ENCODE results near the gene ALPK1.
"Not testable (repeated sequence)": the region's sequence is repeated elsewhere in the genome, so short reads cannot be mapped to it uniquely, and the experiment has no call there.

The ALPK1 gene

DNA sequence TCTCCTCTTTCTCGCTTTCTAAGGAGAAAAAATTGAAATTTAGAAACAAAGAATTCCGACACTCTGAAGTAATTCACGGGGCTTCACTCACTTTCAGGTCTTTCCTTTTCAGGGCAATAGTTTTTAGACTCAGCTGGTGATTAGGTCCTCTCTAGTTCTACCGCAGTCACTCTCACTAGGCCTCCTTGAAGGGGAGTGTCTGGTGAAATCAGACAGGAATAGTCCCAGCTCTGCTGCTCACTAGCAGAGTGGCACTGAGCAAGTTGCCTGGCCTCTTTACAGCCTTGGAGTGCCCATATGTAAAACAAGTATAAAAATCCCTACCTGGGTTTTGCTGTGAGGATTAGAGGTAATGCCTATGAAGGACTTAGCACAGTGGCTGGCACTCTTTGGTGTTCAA, 154.7 kb downstream of the ALPK1 start:
- no peak for DNase-seq (ENCODE audit: low read depth)

DNA sequence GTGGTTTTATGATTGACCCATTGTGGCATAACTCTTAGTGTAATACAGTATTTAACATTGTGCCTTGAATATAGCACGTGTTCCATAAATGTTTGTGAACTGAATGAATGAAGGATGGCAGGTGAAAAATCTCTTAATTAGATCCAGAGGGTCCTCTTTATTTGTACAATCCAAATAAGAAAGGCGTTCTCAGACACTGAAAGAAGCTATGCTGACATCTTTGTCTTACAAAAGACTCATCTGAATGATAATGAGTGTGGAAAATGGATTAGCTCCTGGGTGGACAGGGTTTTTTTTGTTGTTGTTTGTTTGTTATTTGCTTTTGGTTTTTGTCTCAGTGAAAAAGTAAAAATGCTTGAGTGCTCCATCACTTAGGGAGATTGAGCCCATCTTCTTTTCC, 156.2 kb downstream of the ALPK1 start:
- no peak for DNase-seq (ENCODE audit: low read depth)

DNA sequence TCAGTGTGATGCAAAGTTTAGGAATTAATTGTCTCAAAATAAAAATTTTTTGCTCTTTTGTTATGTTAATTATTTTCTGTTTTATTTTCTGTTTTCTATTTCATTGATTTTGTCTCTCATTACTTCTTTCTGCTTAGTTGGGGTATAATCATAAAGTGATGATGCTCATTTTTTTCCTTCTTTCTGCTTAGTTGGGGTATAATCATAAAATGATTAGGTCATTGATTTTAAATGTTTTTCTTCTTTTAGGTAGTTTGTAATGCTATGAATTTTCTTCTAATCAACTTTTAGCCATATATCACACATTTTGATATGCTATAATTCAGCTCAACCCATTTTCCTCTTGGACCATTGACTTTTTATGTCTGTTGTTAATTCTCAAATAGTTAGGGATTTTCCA, 175.1 kb downstream of the ALPK1 start:
- no peak for DNase-seq (ENCODE audit: low read depth)

DNA sequence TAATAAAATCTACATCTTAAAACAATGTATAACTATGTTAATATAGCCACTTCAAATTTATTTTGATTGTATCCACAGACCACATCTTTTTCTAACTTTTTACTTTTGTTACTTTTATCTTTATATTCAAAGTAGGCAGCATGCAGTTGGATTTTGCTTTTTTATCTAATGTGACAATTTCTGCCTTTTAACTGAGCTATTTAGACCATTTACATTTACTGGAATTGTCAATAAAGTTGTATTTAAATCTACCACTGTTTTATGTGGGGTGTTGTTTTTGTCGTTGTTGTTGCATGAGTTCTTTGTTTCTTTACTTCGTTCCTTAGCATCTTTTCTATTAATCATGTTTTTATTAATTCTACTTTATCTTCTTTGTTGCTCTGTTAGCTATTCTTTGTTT, 176.8 kb downstream of the ALPK1 start:
- no peak for DNase-seq (ENCODE audit: low read depth)

DNA sequence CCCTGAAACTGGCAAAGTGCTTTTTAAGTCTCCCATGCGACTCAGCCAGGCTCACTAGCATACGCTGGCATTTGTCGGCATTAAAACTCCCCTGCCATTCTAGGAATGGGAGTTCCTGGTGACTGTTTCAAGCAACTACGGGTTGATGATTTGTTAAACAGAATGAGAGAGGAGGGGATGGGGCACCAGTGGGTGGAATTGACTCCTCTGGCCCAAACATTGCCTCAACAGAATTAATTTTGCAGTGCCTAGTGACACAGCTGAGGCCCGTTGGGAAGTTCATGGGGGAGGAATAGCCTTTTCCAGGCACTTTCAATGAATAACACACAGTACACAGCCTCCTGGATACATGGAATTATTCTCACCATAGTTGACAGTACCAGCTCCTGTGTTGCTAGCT, 188.8 kb downstream of the ALPK1 start:
- DNase-seq (ENCODE audit: low read depth): no peak

DNA sequence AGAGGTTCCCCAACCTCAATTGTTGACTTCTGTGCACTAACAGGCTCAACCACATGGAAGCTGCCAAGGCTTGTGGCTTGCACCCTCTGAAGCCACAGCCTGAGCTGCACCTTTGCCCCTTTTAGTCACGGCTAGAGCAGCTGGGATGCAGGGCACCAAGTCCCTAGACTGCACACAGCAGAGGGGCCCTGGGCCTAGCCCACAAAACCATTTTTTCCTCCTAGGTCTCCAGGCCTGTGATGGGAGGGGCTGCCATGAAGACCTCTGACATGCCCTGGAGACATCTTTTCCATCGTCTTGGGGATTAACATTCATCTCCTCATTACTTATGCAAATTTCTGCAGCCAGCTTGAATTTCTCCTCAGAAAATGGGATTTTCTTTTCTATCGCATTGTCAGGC, 193.6 kb downstream of the ALPK1 start:
- not testable (repeated sequence) for DNase-seq (ENCODE audit: low read depth)
